H1 (cell line): ENCODE results near the gene R3HDM2. TPM values are rescaled to one million over a fixed set of nuclear protein-coding genes. Genes with fewer than 3 reads are reported as not detected.

Source experiments
- CTCF ChIA-PET: fragments of 300-600 bp; sonication (Branson Sonifier 250); formaldehyde crosslinking; loops from one replicate; lab custom pipeline; 2021; ENCODE audit not compliant: partially characterized antibody; lab: Charles Lee
- POLR2A ChIA-PET: fragments of 300-600 bp; sonication (Branson Sonifier 250); formaldehyde crosslinking; loops from one replicate; lab custom pipeline; 2021; ENCODE audit warnings: inconsistent platforms; ENCODE audit not compliant: partially characterized antibody; lab: Charles Lee
- DNase-seq, 2 experiments: peaks; one replicate each; pipeline versions ENCODE4 v3.0.0 to v3.0.0-alpha.2; 2010 to 2022; ENCODE audit warnings: low spot score in 2 of 2, low read depth in 1 of 2, mixed read lengths in 1 of 2
- FAIRE-seq: peaks from 2 replicates; lab custom pipeline; 2011; peaks lifted over from hg19 to GRCh38; lab: Jason Lieb, UNC
- H2AFZ ChIP-seq: 2 replicates; pipeline ENCODE4 v1.8.1; 2012; ENCODE audit warnings: low read length, inconsistent platforms
- H2AK5ac ChIP-seq: 2 replicates; pipeline ENCODE4 v1.6.1; 2013; ENCODE audit warnings: low read depth, low read length
- H2BK120ac ChIP-seq: replicated peaks from 2 replicates; pipeline ENCODE3; 2013; ENCODE audit warnings: low read depth, low read length, inconsistent platforms
- H2BK12ac ChIP-seq: 2 replicates; pipeline ENCODE4 v1.6.1; 2013; ENCODE audit warnings: low read depth, low read length
- H2BK15ac ChIP-seq: 2 replicates; pipeline ENCODE4 v1.6.1; 2013; ENCODE audit warnings: low read length
- H2BK20ac ChIP-seq: 2 replicates; pipeline ENCODE4 v1.6.1; 2013; ENCODE audit warnings: low read length
- H2BK5ac ChIP-seq: 2 replicates; pipeline ENCODE4 v1.6.1; 2013; ENCODE audit warnings: low read depth, low read length
- H3K14ac ChIP-seq: 2 replicates; pipeline ENCODE4 v1.6.1; 2013; ENCODE audit warnings: inconsistent platforms; ENCODE audit not compliant: insufficient read length
- H3K18ac ChIP-seq: 2 replicates; pipeline ENCODE4 v1.6.1; 2013; ENCODE audit warnings: low read length; ENCODE audit errors: extremely low read depth
- H3K23ac ChIP-seq: 2 replicates; pipeline ENCODE4 v1.6.1; 2013; ENCODE audit warnings: inconsistent platforms; ENCODE audit not compliant: insufficient read length
- H3K23me2 ChIP-seq: 2 replicates; pipeline ENCODE4 v1.6.1; 2013; ENCODE audit warnings: low read depth, low read length
- H3K27ac ChIP-seq: 2 replicates; pipeline ENCODE4 v1.6.1; 2011; ENCODE audit warnings: low read depth, low read length, inconsistent platforms
- H3K27me3 ChIP-seq, 4 experiments: replicated peaks in 1 of 4; 1 replicate in 1 of 4; 2 replicates in 3 of 4; pipeline versions ENCODE4 v1.6.1 to v1.8.1; 2011 to 2013; ENCODE audit warnings: low read length in 3 of 4, mild to moderate bottlenecking in 3 of 4, inconsistent platforms in 2 of 4, mixed read lengths in 2 of 4, moderate library complexity in 1 of 4; ENCODE audit not compliant: control insufficient read depth in 3 of 4, insufficient read depth in 3 of 4; ENCODE audit errors: extremely low read depth in 1 of 4
- H3K36me3 ChIP-seq, 4 experiments: 2 replicates each; pipeline versions ENCODE4 v1.6.1 to v1.8.1; 2011 to 2013; ENCODE audit warnings: mild to moderate bottlenecking in 4 of 4, low read length in 3 of 4, moderate library complexity in 2 of 4, control low read depth in 1 of 4, inconsistent platforms in 1 of 4; ENCODE audit not compliant: insufficient read depth in 4 of 4, control insufficient read depth in 2 of 4
- H3K4ac ChIP-seq: replicated peaks from 2 replicates; pipeline ENCODE3; 2013; ENCODE audit warnings: low read length, low read depth, mixed read lengths, inconsistent platforms; ENCODE audit not compliant: insufficient read length
- H3K4me1 ChIP-seq, 4 experiments: replicated peaks in 1 of 4; 1 replicate in 1 of 4; 2 replicates in 3 of 4; pipeline versions ENCODE4 v1.6.1 to v1.8.1; 2011 to 2013; ENCODE audit warnings: low read length in 3 of 4, inconsistent platforms in 2 of 4, mixed read lengths in 1 of 4; ENCODE audit not compliant: insufficient read depth in 4 of 4, control insufficient read depth in 3 of 4
- H3K4me2 ChIP-seq, 2 experiments: 2 replicates each; pipeline versions ENCODE4 v1.6.1 to v1.8.1; 2011 to 2013; ENCODE audit warnings: low read depth in 2 of 2, low read length in 2 of 2, control low read depth in 1 of 2, inconsistent platforms in 1 of 2, mild to moderate bottlenecking in 1 of 2; ENCODE audit not compliant: insufficient read depth in 1 of 2
- H3K4me3 ChIP-seq, 4 experiments: fragments of 200-600, 300-600 bp in 1 of 4; sonication (generic), shearing (Covaris generic), sonication (Bioruptor Twin) in 1 of 4; 2 replicates each; pipeline versions ENCODE4 v1.5.1 to v1.8.1; 2011 to 2016; ENCODE audit warnings: low read length in 4 of 4, low read depth in 3 of 4, control low read depth in 2 of 4, inconsistent platforms in 2 of 4, mild to moderate bottlenecking in 2 of 4, mixed read lengths in 1 of 4, moderate library complexity in 1 of 4; ENCODE audit not compliant: insufficient read depth in 2 of 4; ENCODE audit errors: extremely low read depth in 1 of 4
- H3K56ac ChIP-seq: replicated peaks from 2 replicates; pipeline ENCODE3; 2013; ENCODE audit warnings: low read depth, mild to moderate bottlenecking, mixed read lengths, low read length, inconsistent platforms; ENCODE audit not compliant: insufficient read length
- H3K79me1 ChIP-seq: 2 replicates; pipeline ENCODE4 v1.6.1; 2013; ENCODE audit warnings: low read depth, low read length, control low read depth
- H3K79me2 ChIP-seq, 2 experiments: 2 replicates each; pipeline versions ENCODE4 v1.6.1 to v1.8.1; 2012 to 2013; ENCODE audit warnings: low read length in 2 of 2, mild to moderate bottlenecking in 2 of 2, inconsistent platforms in 1 of 2; ENCODE audit not compliant: insufficient read depth in 2 of 2, control insufficient read depth in 1 of 2
- H3K9ac ChIP-seq, 4 experiments: replicated peaks in 1 of 4; 1 replicate in 1 of 4; 2 replicates in 3 of 4; pipeline versions ENCODE4 v1.6.1 to v1.8.1; 2011 to 2013; ENCODE audit warnings: low read depth in 3 of 4, low read length in 3 of 4, control low read depth in 2 of 4, mild to moderate bottlenecking in 2 of 4, moderate library complexity in 2 of 4, inconsistent platforms in 1 of 4; ENCODE audit errors: extremely low read depth in 1 of 4
- H3K9me3 ChIP-seq, 2 experiments: 2 replicates each; pipeline versions ENCODE4 v1.6.1 to v1.8.1; 2012 to 2013; ENCODE audit warnings: mild to moderate bottlenecking in 2 of 2, moderate library complexity in 2 of 2, control low read depth in 1 of 2, inconsistent platforms in 1 of 2, low read depth in 1 of 2, low read length in 1 of 2, mixed read lengths in 1 of 2; ENCODE audit not compliant: insufficient read depth in 2 of 2
- H4K20me1 ChIP-seq, 2 experiments: replicated peaks in 1 of 2; 2 replicates each; pipeline versions ENCODE3 to v1.8.1; 2011 to 2013; ENCODE audit warnings: inconsistent platforms in 2 of 2, low read length in 2 of 2, mild to moderate bottlenecking in 1 of 2; ENCODE audit not compliant: insufficient read depth in 2 of 2, control insufficient read depth in 1 of 2
- H4K5ac ChIP-seq: 2 replicates; pipeline ENCODE4 v1.6.1; 2013; ENCODE audit warnings: low read length, low read depth, mixed read lengths, inconsistent platforms; ENCODE audit not compliant: insufficient read length
- H4K8ac ChIP-seq: 2 replicates; pipeline ENCODE4 v1.8.0; 2013; ENCODE audit warnings: mild to moderate bottlenecking, moderate library complexity, low read length, inconsistent platforms; ENCODE audit not compliant: insufficient read depth; ENCODE audit errors: extremely low read depth
- H4K91ac ChIP-seq: replicated peaks from 2 replicates; pipeline ENCODE3; 2013; ENCODE audit warnings: low read length, mixed read lengths, inconsistent platforms; ENCODE audit not compliant: insufficient read length
- CEBPB ChIP-seq: IDR thresholded peaks from 2 replicates; pipeline ENCODE4 v1.6.1; 2012; ENCODE audit warnings: low read depth, low read length
- CHD2 ChIP-seq: IDR thresholded peaks from 2 replicates; pipeline ENCODE4 v1.6.1; 2012; ENCODE audit warnings: low read length, improper control_type of control experiment
- CREB1 ChIP-seq: IDR thresholded peaks from 2 replicates; pipeline ENCODE4 v1.6.1; 2012; ENCODE audit warnings: inconsistent platforms
- HDAC6 ChIP-seq: IDR thresholded peaks from one replicate; pipeline ENCODE4 v1.7.1; 2012; ENCODE audit warnings: low read depth, mild to moderate bottlenecking, inconsistent platforms, low read length, moderate library complexity
- JUND ChIP-seq: IDR thresholded peaks from 2 replicates; pipeline ENCODE4 v1.6.1; 2011; ENCODE audit warnings: mild to moderate bottlenecking, improper control_type of control experiment, low read length
- NANOG ChIP-seq: IDR thresholded peaks from 2 replicates; pipeline ENCODE4 v1.6.1; 2011; ENCODE audit warnings: low read length, low read depth, mild to moderate bottlenecking, inconsistent platforms; ENCODE audit not compliant: insufficient read depth, poor library complexity, severe bottlenecking
- TBP ChIP-seq: IDR thresholded peaks from 2 replicates; pipeline ENCODE4 v1.6.1; 2011; ENCODE audit warnings: low read depth, low read length, improper control_type of control experiment
- WGBS, 2 experiments: shearing (Covaris generic) in 1 of 2; methylation state at CpG; one replicate each; pipeline versions ENCODE4 v1.1.6 to v1.1.7; 2013 to 2015; ENCODE audit warnings: low lambda C conversion rate in 2 of 2, mixed read lengths in 2 of 2, inconsistent platforms in 1 of 2, low coverage in 1 of 2, missing lambda C conversion rate in 1 of 2; ENCODE audit not compliant: insufficient replicate concordance in 2 of 2, insufficient coverage in 1 of 2, insufficient read length in 1 of 2; ENCODE audit errors: extremely low coverage in 1 of 2, missing lambda C conversion rate in 1 of 2; 5-methylcytosine and 5-hydroxymethylcytosine counted together
- polyA plus RNA-seq, 7 experiments: library from polyadenylated mRNA; depleted of rRNA in 3 of 7; stranded (reverse) in 5 of 7; unstranded in 2 of 7; fragments of >200 nt in 5 of 7; fragments of 200-250 nt in 2 of 7; gene quantifications; 1 replicate in 5 of 7; 2 replicates in 1 of 7; 4 replicates in 1 of 7; pipeline versions ENCODE4 v1.2.1 to v1.2.3, GENCODE V29; 2011 to 2013; ENCODE audit warnings: missing spikeins in 2 of 7, mixed read lengths in 2 of 7
- total RNA-seq: library from RNA; stranded (reverse); fragmentation: NEBNext Ultra II Directional; extraction: Animal tissue kit (Norgen Biotek cat#: 25700); gene quantifications from 2 replicates; pipeline ENCODE4 v1.2.1, GENCODE V29; 2021

R3HDM2 gene
- total and polyA plus RNA-seq, 2 of the 8 experiments (the other 6 are each of a cell fraction or from before 2014, with no cell fraction given) = 25.6 to 27.0 TPM

GRCh38 chr12:57415088-57415487 is 15.8 kb downstream of the R3HDM2 start:
- Histone ChIP-seq H3K27ac (no peak overlapping the region), H4K5ac (no peak overlapping the region), H3K56ac (no peak overlapping the region), H3K18ac (no peak overlapping the region), H3K4me2 (no peak overlapping the region), H3K27me3 (no peaks in the 10 kb centered on the region), H3K4me3 (no peak overlapping the region), H4K20me1 (peaks cover 0 to 3% of the 10 kb centered on the region in 2 experiments), H2BK12ac (no peak overlapping the region), H3K4me1 (no peaks in the 10 kb centered on the region; a peak in 1 of 7 replicates), H2AFZ (no peak overlapping the region), H4K91ac (no peak overlapping the region), H3K9ac (no peak overlapping the region), H2BK120ac (no peak overlapping the region), H2AK5ac (no peak overlapping the region), H3K79me1 (peaks cover 2% of the 10 kb centered on the region; the same call in 1 of the 2 replicates), H3K36me3 (no peaks in the 10 kb centered on the region), H3K79me2 (peaks cover 0 to 8% of the 10 kb centered on the region in 2 experiments; a peak in 1 of 4 replicates), H3K9me3 (no peaks in the 10 kb centered on the region), H2BK20ac (no peak overlapping the region), H3K4ac (no peak overlapping the region), H2BK5ac (no peak overlapping the region), H3K14ac (no peak overlapping the region), H3K23ac (no peak overlapping the region), H3K23me2 (no peaks in the 10 kb centered on the region), H2BK15ac (no peak overlapping the region), H4K8ac (no peak overlapping the region)
- DNase-seq (no peak), FAIRE-seq (no peak)
- ChIA-PET POLR2A (interaction anchor here (0.7 to 1.7 kb wide), 7 partner anchors 10 to 121 kb away, joined by 3 to 6 read pairs (median 5); partner anchors contain the start of gene INHBE), CTCF (interaction anchor here (0.8 to 1.2 kb wide), 4 partner anchors 22 to 168 kb away, joined by 3 to 4 read pairs (median 4); no protein-coding TSS in a partner anchor)
- 61% methylated on average over 2 of the region's 2 CpGs; no CpG with 5 or more reads in 1 of the 2 experiments for WGBS, 2 experiments
- TF ChIP-seq NANOG = no peak
- TF ChIP-seq TBP = no peak
- TF ChIP-seq HDAC6 = no peak
- TF ChIP-seq JUND = no peak
- TF ChIP-seq CHD2 = no peak
- TF ChIP-seq CEBPB = no peak
- TF ChIP-seq CREB1 = no peak
